HG03060 (cell line): ENCODE data around the gene OR52D1.

Experiments used
- ATAC-seq: cut with Tn5 transposase; IDR thresholded peaks from one replicate; pipeline ENCODE4 v1.9.1; 2021; ENCODE audit warnings: low read depth, moderate number of reproducible peaks; ENCODE audit not compliant: unreplicated experiment

OR52D1 gene

GRCh38 chr11:5508605-5509004, 20.1 kb downstream of the OR52D1 start:
- no peak for ATAC-seq

GRCh38 chr11:5509803-5510202, 21.3 kb downstream of the OR52D1 start, which contains the start of gene UBQLN3:
TSS of gene UBQLN3 (minus strand) at chr11:5509957. CDS start at chr11:5509558, 399 bp downstream.
- no peak for ATAC-seq

GRCh38 chr11:5514841-5515240, 26.4 kb downstream of the OR52D1 start:
- no peak for ATAC-seq

GRCh38 chr11:5516599-5516998, 28.1 kb downstream of the OR52D1 start, which contains the start of gene UBQLNL:
TSS of gene UBQLNL (minus strand) at chr11:5516699. CDS start at chr11:5516441, 258 bp downstream.
- ATAC-seq: no peak

GRCh38 chr11:5521540-5521939, 33.1 kb downstream of the OR52D1 start:
- ATAC-seq: no peak

- ATAC-seq: no peak
Observed at GRCh38 chr11:5522308-5522707, 33.8 kb downstream of the OR52D1 start.

GRCh38 chr11:5524756-5525155, 36.3 kb downstream of the OR52D1 start:
- no peak for ATAC-seq

- ATAC-seq: no peak
Observed at GRCh38 chr11:5527716-5528115, 39.2 kb downstream of the OR52D1 start.

- ATAC-seq: no peak
Observed at GRCh38 chr11:5528495-5528894, 40.0 kb downstream of the OR52D1 start.

GRCh38 chr11:5531053-5531831, 42.8 kb downstream of the OR52D1 start:
- no peak for ATAC-seq

GRCh38 chr11:5534046-5534445, 45.6 kb downstream of the OR52D1 start:
- ATAC-seq: no peak

- no peak for ATAC-seq
Observed at GRCh38 chr11:5536482-5536881, 48.0 kb downstream of the OR52D1 start.
